ENCODE measurements around the gene SAMD1.
"Not testable (repeated sequence)": the region's sequence is repeated elsewhere in the genome, so short reads cannot be mapped to it uniquely, and the experiment has no call there.

The SAMD1 gene

DNA sequence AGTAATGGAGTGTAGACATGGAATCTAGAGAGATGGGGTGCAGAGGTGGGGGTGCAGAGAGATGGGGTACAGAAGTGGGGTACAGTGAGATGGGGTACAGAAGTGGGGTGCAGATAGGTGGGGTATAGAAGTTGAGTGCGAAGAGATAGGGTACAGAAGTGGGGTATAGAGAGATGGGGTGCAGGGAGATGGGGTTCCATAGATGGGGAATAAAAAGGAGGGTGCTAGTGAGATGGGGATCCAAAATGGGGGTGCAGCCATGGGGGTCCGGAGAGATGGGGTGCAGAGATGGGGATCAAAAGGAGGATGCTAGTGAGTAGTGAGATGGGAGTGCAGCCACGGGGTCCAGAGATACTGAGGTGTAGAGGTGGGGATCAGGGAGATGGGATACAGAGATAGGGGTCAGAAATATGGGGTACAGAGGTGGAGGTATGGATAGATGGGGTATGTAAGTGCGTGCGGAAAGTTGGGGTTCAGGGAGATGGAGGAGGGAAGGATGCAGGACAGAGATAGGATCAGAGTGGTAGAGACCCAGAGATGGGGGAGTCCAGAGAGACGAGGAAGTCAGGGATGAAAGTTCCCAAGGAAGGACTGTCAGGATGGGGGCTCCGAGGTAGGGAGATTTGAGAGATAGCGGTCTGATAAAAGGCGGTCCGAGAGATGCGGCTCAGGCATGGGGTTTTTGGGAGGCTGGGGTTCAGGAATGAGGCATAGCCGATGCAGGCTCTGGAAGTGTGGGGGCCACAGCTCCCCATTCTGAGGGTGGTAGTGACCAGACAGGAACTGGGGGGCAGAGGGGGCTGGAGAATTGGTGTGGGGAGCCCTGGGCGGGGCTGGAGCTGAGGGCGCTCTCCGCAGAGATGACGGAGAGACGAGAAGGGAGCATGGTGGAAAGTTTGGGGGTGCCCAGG lies 32.1 kb downstream of the SAMD1 start:
- DNase-seq: no peak

DNA sequence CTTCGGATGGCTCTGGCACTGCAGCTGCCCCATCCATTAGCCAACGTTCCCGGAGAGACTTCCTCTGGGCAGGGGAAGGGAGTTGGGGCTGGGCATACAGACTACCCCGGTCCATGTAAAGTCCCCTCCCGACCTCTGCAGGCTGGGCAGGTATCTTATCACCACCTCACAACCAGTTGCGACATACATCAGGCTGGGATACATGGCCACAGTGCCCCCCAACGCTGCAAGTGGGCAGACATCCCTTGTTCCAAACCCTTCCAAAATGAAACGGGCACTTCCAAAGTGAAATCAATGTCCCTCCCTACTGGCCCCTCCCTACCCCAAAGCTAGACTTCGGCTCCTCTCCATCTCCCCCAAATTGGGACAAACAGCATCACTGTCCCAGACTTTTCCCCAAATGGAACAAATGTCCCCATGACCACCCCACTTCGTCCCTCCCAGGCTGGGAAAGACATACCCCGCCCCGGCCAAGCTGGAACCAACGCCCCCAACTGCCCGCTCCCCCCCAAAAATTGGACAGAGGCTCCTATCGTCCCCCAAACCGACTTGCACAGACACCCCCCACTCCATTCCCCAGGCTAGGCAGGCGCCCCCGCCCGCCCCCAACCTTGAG lies 33.7 kb downstream of the SAMD1 start:
- DNase-seq: no peak

DNA sequence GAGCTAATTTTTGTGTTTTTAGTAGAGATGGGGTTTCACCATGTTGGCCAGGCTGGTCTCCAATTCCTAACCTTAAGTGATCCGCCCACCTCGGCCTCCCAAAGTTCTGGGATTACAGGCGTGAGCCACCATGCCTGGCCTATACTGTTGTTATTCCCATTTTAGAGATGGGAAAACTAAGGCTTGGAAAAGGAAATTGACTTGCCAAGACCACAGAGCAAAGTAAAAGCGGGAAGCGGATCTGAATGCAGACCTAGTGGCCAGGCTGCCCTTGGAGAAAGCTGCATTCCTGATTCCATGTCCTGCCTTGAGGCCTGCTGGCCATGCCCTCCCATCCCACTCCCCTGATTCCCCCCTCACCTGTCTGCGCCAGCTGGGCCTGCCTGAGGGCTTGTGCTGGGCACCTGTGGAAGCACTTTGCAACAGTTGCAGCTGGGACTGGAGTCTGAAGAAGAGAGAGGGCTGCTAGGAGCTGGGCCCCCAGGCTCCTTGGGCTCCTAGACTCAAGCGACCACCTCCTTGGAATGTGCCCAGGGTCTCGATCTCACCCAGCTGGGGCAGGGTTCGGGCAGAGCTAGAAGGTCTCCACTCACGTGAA lies 34.4 kb downstream of the SAMD1 start:
- DNase-seq: no peak

DNA sequence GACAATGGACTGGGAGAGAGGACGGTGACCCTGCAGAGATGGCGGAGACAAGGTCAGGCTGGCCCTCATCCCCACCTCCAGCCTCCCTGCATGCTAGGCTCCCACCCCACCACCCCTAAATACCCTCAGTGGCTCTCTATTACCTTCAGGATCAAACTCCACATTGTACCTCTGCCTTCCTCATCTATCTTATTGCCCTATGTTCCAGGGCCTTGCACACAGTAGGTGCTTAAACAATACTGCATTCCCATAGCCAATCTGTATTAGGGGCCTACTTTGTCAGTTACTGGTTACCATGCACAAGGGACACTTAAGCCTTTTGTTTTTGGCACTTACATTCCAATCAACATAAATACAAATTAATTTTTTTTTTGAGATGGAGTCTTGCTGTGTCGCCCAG lies 35.2 kb downstream of the SAMD1 start:
- no peak for DNase-seq

DNA sequence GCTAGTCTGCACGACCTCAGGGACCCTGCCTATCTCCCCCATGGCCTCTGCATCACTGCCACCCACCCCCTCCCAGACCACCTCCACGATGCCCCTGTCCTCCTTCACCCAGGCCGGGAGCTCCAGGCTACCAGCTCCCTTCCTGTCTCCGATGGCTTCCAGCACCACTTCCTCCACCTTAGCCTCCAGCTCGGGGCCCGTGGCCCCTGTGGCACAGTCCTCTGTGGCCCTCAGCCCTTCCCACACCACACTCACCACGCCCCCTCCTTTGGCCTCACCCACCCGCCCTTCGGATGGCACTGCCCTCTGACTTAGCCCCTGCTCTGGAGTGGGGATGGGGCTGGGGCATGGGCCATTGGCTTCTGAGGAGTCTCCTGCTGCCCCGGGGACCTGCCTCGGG lies 35.8 kb downstream of the SAMD1 start:
- no peak for DNase-seq

DNA sequence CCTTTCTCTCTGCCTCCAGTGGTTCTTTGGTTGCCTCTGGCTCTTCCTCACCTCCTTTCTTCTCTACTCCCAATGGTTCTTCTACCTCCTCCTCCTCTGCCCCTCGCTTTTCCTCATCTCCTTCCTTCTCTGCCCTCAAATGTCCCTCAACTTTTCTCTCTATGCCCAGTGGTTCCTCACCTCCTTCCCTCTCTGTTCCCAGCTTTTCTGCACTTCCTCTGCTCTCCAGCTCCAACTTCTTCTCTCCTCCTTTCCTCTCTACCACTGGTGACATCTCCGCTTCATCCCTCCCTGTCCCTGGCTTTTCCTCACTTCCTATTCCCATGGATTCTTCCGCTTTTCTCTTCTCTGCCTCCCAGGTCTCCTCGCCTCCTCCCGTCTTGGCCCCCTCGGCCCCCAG lies 36.5 kb downstream of the SAMD1 start:
- DNase-seq: no peak

DNA sequence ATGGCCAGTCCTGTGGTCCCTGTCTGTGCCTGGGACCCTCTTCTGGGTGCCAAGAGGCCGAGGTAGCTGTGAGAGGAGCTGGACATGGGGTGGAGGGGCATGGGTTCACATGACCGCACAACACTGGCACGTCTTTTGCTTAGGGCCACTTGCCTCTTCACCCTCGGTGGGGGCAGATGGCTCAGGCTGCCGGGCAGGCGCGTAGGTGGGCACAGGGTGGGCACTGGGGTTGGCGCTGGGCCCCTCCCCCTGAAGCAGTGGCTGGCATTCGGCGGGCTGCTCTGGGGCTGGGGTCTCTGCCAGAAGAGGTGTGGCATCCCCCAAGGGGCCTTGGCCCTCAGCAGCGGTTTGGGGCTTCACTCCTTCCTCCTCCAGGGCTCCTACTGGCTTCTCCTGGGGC lies 37.1 kb downstream of the SAMD1 start:
- DNase-seq: no peak

DNA sequence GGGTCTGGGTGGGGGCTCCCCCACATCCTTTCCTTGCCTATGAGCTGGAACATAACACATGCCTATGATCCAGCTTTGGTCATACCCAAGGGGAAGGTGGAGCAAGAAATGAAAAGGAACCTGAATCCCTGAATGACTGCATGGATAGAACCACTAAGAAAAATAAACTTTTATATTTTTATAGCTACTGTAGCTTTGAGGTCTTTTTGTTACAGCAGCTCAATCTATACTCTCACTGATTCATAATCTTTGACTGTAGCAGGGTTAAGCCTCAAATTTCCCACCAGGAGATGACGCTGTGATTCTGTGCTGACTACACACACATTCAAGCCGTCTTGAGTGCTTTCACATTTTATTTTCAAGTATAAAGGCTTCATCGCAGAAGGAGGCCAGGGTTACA lies 37.5 kb downstream of the SAMD1 start:
- no peak for DNase-seq

DNA sequence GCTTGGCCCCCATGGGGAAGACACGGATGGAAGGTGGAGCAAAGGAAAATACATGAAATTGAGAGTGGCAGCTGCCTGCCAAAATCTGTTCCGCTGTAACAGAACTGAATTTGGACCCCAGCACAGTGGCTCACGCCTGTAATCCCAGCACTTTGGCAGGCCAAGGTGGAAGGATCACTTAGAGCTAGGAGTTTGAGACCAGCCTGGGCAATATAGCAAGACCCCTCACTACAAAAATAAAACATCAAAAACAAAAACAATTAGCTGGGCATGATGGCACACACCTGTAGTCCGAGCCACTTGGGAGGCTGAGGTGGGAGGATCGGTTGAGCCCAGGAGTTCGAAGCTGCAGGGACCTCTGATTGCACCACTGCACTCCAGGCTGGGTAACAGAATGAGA lies 38.1 kb downstream of the SAMD1 start:
- no peak for DNase-seq

DNA sequence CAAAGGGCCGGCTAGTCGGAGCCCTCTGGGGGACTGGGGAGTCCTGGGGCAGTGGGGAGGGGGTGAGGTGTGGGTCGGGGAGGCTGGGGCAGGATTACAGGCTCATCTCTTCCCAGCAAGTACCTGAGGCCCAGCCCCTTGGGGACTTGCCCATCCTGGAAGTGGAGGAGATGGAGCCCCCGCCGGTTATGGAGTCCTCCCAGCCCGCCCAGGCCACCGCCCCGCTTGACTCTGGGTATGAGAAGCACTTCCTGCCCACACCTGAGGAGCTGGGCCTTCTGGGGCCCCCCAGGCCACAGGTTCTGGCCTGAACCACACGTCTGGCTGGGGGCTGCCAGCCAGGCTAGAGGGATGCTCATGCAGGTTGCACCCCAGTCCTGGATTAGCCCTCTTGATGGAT lies 38.6 kb downstream of the SAMD1 start:
- no peak for DNase-seq

DNA sequence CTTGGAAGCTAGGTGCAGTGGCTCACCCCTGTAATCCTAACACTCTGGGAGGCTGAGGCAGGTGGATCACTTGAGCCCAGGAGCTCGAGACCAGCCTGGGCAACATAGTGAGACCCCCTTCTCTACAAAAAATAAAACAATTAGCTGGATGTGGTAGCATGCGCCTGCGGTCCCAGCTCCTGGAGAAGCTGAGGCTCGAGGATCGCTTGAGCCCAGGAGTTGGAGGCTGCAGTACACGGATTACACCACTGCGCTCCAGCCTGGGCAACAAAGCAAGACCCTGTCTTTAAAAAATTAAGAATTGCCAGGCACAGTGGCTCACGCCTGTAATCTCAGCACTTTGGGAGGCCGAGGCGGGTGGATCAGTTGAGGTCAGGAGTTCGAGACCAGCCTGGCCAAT lies 39.6 kb downstream of the SAMD1 start:
- not testable (repeated sequence) for DNase-seq

DNA sequence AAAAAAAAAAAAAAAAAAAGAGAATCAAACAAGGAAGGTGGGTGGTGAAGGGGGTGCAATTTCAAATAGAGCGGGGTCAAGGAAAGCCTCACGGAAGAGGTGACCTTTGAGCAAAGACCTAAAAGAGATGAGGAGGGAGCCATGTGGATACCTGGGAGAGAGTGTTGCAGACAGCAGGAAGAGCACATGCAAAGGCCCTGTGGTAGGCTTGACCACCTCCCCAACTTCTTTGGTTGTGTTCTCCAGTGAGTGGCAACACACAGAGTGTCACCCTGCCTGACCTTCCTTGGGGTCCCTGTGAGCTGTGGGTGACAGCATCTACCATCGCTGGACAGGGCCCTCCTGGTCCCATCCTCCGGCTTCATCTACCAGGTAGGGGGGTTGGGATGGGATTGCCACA lies 40.0 kb downstream of the SAMD1 start:
- no peak for DNase-seq

DNA sequence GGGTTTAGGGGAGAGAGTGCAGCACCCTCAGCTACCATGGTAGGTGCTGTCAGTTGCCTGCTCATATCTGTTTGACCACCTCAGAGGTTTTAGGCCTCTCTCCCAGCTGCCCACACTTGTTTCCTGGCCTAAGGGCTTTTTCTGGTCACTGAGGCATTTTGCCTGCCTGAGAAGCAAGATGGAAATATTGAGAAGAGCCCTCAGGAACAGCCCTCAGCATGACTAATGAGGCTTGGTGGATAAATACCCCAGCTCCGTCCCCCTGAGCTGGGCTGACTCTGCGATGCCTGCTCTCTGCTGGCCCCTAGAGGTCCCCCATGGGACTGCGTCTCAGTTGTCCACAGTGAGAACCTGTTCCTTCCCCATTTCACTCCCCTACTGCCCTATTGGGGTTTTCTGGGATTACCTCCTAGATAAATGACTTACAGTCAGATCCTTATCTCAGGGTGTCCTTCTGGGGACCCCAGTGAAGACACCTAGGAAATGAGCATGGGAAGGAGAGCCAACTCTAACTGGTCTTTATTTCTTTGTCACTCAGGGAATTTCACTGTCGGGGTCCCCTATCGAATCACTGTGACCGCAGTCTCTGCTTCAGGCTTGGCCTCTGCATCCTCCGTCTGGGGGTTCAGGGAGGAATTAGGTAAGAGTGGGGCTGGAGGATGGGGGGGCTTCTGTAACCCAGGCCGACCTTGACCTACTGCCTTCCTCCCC lies 42.0 kb downstream of the SAMD1 start:
- DNase-seq: no peak

DNA sequence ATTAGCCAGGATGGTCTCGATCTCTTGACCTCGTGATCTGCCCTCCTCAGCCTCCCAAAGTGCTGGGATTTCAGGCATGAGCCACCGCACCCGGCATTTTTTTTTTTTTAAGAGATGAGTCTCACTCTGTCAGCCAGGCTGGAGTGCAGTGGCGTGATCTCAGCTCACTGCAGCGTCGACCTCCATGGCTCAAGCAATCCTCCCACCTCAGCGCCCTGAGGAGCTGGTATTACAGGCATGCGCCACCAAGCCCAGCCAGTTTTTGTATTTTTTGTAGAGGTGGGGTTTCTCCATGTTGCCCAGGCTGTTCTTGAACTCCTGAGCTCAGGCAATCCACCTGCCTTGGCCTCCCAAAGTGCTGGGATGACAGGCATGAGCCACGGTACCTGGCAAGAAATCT lies 42.7 kb downstream of the SAMD1 start:
- not testable (repeated sequence) for DNase-seq

DNA sequence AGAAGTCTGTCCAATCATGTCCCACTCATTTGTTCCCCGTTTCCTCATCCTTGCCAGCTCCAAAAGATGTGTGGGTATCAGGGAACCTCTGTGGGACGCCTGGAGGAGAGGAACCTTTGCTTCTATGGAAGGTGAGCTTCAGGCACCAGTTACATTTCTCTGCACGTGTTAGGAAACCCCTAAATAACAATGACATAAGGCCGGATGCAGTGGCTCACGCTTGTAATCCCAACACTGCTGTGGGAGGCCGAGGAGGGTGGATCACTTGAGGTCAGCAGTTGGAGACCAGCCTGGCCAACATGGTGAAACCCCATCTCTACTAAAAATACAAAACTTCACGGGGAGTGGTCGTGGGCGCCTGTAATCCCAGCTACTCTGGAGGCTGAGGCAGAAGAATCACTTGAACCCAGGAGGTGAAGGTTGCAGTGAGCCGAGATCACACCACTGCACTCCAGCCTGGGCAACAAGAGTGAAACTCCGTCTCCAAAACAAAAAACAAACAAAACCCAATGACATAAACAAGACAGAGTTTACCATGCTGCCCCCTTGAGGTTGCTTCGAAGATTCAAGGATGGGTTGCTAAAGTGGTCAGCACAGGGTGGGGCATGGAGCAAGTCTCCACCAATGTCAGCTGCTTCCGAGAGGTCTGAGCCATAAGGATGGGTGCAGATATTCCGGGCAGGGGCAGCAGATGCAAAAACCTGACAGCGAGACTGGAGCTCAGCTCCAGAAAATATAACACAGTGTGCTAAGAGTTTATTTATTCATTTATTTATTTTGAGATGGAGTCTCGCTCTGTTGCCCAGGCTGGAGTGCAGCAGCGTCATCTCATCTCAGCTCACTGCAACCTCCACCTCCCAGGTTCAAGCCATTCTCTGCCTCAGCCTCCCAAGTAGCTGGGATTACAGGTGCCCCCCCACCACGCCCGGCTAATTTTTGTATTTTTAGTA lies 47.6 kb downstream of the SAMD1 start:
- DNase-seq: not testable (repeated sequence)

DNA sequence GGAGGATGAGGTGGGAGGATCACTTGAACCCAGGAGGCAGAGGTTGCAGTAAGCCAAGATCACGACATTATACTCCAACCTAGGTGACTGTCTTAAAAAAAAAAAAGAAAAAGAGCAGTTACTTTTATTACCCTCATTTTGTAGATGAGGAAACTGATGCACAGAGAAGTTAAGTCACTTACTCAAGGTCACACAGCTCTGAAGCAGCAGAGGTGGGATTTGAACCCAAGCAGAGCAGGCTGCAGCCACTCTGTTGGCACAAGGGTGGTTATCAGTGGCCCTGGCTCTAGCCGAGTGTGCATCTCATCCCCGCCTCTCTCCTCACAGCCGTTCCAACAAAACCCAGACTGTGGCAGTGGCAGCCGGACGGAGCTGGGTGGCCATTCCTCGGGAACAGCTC lies 51.4 kb downstream of the SAMD1 start:
- DNase-seq: no peak
